NB4 (cell line): ENCODE data around the gene MAPK11.

Experiments
- DNase-seq: peaks from one replicate; pipeline ENCODE4 v3.0.0; 2010; ENCODE audit warnings: low read depth
- H3K4me3 ChIP-seq: one replicate; pipeline ENCODE4 v1.5.1; 2011; ENCODE audit warnings: mild to moderate bottlenecking, low read depth, low read length, moderate library complexity
- CTCF ChIP-seq: IDR thresholded peaks from one replicate; pipeline ENCODE4 v1.5.1; 2012; ENCODE audit warnings: low read depth, low read length
- MAX ChIP-seq: IDR thresholded peaks from 2 replicates; pipeline ENCODE4 v1.6.1; 2011; ENCODE audit warnings: low read depth, low read length
- MYC ChIP-seq: IDR thresholded peaks from 2 replicates; pipeline ENCODE4 v1.6.1; 2011; ENCODE audit warnings: low read depth, low read length
- POLR2A ChIP-seq: IDR thresholded peaks from 2 replicates; pipeline ENCODE4 v1.6.1; 2011; ENCODE audit warnings: mild to moderate bottlenecking; ENCODE audit not compliant: insufficient read length; ENCODE audit errors: extremely low read depth

The MAPK11 gene

GRCh38 chr22:50316114-50317065 lies 46.2 kb upstream of the MAPK11 start:
- DNase-seq: no peak
- no peak for TF ChIP-seq CTCF
- TF ChIP-seq POLR2A: no peak
- TF ChIP-seq MAX: no peak
- TF ChIP-seq MYC: no peak

GRCh38 chr22:50315289-50316113 lies 45.3 kb upstream of the MAPK11 start:
- H3K4me3 ChIP-seq: no peak overlapping the region
- DNase-seq: no peak
- no peak for TF ChIP-seq POLR2A
- no peak for TF ChIP-seq MYC
- TF ChIP-seq CTCF: no peak
- TF ChIP-seq MAX: no peak

More at GRCh38 chr22:50316114-50317065, 46.2 kb upstream of the MAPK11 start:
- no peak overlapping the region for H3K4me3 ChIP-seq

GRCh38 chr22:50314455-50315288 lies 44.5 kb upstream of the MAPK11 start:
- 0 out of 2 replicates have a peak, but pooled peaks have one; percentile 37 for TF ChIP-seq MAX
- TF ChIP-seq MYC: no peak
- no peak for TF ChIP-seq POLR2A
- TF ChIP-seq CTCF: no peak
- H3K4me3 ChIP-seq: no peak overlapping the region
- DNase-seq: peak; percentile 80

GRCh38 chr22:50314081-50314454 lies 43.9 kb upstream of the MAPK11 start:
- no peak overlapping the region for H3K4me3 ChIP-seq
- DNase-seq: no peak
- TF ChIP-seq MAX: no peak
- no peak for TF ChIP-seq POLR2A
- TF ChIP-seq CTCF: no peak
- TF ChIP-seq MYC: no peak

- TF ChIP-seq MAX (no peak), MYC (no peak), CTCF (no peak), POLR2A (no peak)
- no peak for DNase-seq
- H3K4me3 ChIP-seq: no peak overlapping the region
Measured at GRCh38 chr22:50313600-50313999, 43.4 kb upstream of the MAPK11 start.
